K562 (cell line): Measurements from ENCODE around the gene C3orf52. TPM values are rescaled to one million over a fixed set of nuclear protein-coding genes. Genes with fewer than 3 reads are reported as not detected.

Experiments
- CHD2 ChIP-seq: IDR thresholded peaks from 2 replicates; pipeline ENCODE4 v1.6.1; 2011; ENCODE audit warnings: low read depth, low read length
- DACH1 ChIP-seq: fragments of 450-650 bp; IDR thresholded peaks from 2 replicates; pipeline ENCODE4 v1.6.1; 2018; ENCODE audit not compliant: partially characterized antibody
- HIVEP1 ChIP-seq: fragments of 250-450 bp; sonication (Bioruptor Pico); IDR thresholded peaks from 2 replicates; pipeline ENCODE4 v1.4.0; 2020; ENCODE audit warnings: mild to moderate bottlenecking
- NFRKB ChIP-seq: fragments of 450-650 bp; IDR thresholded peaks from 2 replicates; pipeline ENCODE4 v1.6.1; 2016; ENCODE audit warnings: low read depth
- NFXL1 ChIP-seq: fragments of 450-650 bp; formaldehyde crosslinking; IDR thresholded peaks from 2 replicates; pipeline ENCODE4 v1.4.0; 2021; ENCODE audit warnings: mild to moderate bottlenecking
- PML ChIP-seq: IDR thresholded peaks from 2 replicates; pipeline ENCODE4 v1.6.1; 2012; ENCODE audit warnings: low read length, inconsistent platforms
- SMC3 ChIP-seq: conservative IDR thresholded peaks from 2 replicates; pipeline ENCODE4 v1.6.1; 2011; ENCODE audit warnings: low read depth, low read length, improper control_type of control experiment; ENCODE audit not compliant: insufficient read depth
- ZNF274 ChIP-seq: IDR thresholded peaks from 2 replicates; pipeline ENCODE4 v1.6.1; 2011; ENCODE audit warnings: low read depth, mild to moderate bottlenecking, low read length, moderate library complexity, borderline replicate concordance
- polyA plus RNA-seq, 8 experiments: library from polyadenylated mRNA; depleted of rRNA in 4 of 8; stranded (reverse) in 5 of 8; unstranded in 3 of 8; fragments of >200 nt; fragmentation: Nextera tagmentation in 2 of 8; fragmentation: Illumina TruSeq in 1 of 8; extraction: Ambion mirVana in 2 of 8; extraction: Trizol in 1 of 8; gene quantifications; 2 replicates each; pipeline versions ENCODE4 v1.2.1 to v1.2.3, GENCODE V29; 2011 to 2014; ENCODE audit warnings: inconsistent platforms in 1 of 8, missing spikeins in 1 of 8
- total RNA-seq, 7 experiments: library from RNA; depleted of rRNA in 6 of 7; stranded (reverse); fragments of >200 nt in 6 of 7; fragmentation: Illumina TruSeq in 2 of 7; extraction: Trizol in 2 of 7; gene quantifications; 2 replicates each; pipeline versions ENCODE4 v1.2.1 to v1.2.3, GENCODE V29; 2011 to 2021; ENCODE audit warnings: low replicate concordance in 1 of 7
- TF ChIP-seq, protein P1 (sequence below), 2 experiments: fragments of 250-450 bp in 1 of 2; fragments of 450-650 bp in 1 of 2; sonication (Bioruptor Pico) in 1 of 2; IDR thresholded peaks; 2 replicates each; pipeline versions ENCODE4 v1.6.1 to v1.8.0; 2016 to 2021; ENCODE audit warnings: mild to moderate bottlenecking in 2 of 2, moderate library complexity in 2 of 2, missing compliant biosample characterization in 1 of 2, missing genetic modification characterization in 1 of 2
- TF ChIP-seq, protein P2 (sequence below): sonication (generic); formaldehyde crosslinking; IDR thresholded peaks from 2 replicates; pipeline ENCODE4 v1.8.0; 2022; ENCODE audit warnings: mild to moderate bottlenecking, missing genetic modification reagents
- TF ChIP-seq, protein P3 (sequence below), 2 experiments: fragments of 450-650 bp; formaldehyde crosslinking in 1 of 2; IDR thresholded peaks; 2 replicates each; pipeline versions ENCODE4 v1.4.0 to v1.6.1; 2014 to 2020; ENCODE audit warnings: mild to moderate bottlenecking in 2 of 2, borderline replicate concordance in 1 of 2, low read depth in 1 of 2
- TF ChIP-seq, protein P4 (sequence below): fragments of 450-650 bp; formaldehyde crosslinking; IDR thresholded peaks from 2 replicates; pipeline ENCODE4 v1.4.0; 2020; ENCODE audit warnings: mild to moderate bottlenecking, moderate library complexity

C3orf52 gene
- total and polyA plus RNA-seq, 9 of the 15 experiments (the other 6 are each of a cell fraction or from before 2014, with no cell fraction given): 2.8 to 6.1 (median 3.8) TPM

DNA sequence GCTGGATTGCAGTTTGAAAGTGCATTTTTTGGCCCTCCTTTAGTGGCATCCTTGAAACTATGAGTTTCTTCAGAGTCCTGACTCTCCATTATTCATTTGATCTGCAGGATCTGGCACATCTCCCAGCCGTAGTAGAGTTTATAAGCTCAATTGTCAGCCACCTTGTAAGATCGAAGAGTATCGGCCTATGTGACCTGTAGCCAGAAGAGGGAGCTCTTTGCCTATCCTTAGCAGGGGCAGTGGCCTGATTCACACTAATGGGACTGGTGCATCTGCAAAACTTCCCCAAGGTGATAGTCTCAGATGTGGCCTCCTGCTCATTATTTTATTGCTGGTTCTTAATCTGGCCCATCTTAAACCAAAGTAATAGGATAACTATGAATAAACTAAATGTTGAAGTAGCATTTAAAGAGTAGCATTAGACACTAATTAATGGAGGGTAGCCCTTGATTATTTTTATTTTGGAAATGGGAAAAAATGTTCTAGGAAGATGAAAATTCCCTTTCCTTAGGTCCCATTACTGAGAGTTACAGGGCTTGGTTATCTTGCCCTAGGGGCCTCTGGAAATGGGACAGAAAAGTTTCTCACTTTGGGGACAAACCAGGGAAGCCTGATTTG lies 25.7 kb downstream of the C3orf52 start (continued):
- TF ChIP-seq, protein P1, sequence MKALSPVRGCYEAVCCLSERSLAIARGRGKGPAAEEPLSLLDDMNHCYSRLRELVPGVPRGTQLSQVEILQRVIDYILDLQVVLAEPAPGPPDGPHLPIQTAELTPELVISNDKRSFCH (CRISPR knock-in tag; IDR thresholded peaks at IDR 0.05): no peak
- TF ChIP-seq, protein P1 (tag; IDR thresholded peaks at IDR 0.05): no peak
- no peak for TF ChIP-seq PML
- TF ChIP-seq, protein P2, sequence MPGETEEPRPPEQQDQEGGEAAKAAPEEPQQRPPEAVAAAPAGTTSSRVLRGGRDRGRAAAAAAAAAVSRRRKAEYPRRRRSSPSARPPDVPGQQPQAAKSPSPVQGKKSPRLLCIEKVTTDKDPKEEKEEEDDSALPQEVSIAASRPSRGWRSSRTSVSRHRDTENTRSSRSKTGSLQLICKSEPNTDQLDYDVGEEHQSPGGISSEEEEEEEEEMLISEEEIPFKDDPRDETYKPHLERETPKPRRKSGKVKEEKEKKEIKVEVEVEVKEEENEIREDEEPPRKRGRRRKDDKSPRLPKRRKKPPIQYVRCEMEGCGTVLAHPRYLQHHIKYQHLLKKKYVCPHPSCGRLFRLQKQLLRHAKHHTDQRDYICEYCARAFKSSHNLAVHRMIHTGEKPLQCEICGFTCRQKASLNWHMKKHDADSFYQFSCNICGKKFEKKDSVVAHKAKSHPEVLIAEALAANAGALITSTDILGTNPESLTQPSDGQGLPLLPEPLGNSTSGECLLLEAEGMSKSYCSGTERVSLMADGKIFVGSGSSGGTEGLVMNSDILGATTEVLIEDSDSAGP (CRISPR knock-in tag): no peak
- no peak for TF ChIP-seq DACH1
- TF ChIP-seq, protein P3, sequence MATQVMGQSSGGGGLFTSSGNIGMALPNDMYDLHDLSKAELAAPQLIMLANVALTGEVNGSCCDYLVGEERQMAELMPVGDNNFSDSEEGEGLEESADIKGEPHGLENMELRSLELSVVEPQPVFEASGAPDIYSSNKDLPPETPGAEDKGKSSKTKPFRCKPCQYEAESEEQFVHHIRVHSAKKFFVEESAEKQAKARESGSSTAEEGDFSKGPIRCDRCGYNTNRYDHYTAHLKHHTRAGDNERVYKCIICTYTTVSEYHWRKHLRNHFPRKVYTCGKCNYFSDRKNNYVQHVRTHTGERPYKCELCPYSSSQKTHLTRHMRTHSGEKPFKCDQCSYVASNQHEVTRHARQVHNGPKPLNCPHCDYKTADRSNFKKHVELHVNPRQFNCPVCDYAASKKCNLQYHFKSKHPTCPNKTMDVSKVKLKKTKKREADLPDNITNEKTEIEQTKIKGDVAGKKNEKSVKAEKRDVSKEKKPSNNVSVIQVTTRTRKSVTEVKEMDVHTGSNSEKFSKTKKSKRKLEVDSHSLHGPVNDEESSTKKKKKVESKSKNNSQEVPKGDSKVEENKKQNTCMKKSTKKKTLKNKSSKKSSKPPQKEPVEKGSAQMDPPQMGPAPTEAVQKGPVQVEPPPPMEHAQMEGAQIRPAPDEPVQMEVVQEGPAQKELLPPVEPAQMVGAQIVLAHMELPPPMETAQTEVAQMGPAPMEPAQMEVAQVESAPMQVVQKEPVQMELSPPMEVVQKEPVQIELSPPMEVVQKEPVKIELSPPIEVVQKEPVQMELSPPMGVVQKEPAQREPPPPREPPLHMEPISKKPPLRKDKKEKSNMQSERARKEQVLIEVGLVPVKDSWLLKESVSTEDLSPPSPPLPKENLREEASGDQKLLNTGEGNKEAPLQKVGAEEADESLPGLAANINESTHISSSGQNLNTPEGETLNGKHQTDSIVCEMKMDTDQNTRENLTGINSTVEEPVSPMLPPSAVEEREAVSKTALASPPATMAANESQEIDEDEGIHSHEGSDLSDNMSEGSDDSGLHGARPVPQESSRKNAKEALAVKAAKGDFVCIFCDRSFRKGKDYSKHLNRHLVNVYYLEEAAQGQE (IDR thresholded peaks at IDR 0.05; ENCODE audit: borderline replicate concordance): peak; percentile 36; the same call in 1 of the 2 replicates
- TF ChIP-seq, protein P3 (CRISPR knock-in tag; IDR thresholded peaks at IDR 0.05; ENCODE audit: low read depth): no peak
- no peak for TF ChIP-seq ZNF274
- peak; percentile 35; the same call in 1 of the 2 replicates for TF ChIP-seq SMC3
- no peak for TF ChIP-seq NFRKB
- TF ChIP-seq CHD2: no peak
- TF ChIP-seq NFXL1 (CRISPR knock-in tag): no peak
- TF ChIP-seq, protein P4, sequence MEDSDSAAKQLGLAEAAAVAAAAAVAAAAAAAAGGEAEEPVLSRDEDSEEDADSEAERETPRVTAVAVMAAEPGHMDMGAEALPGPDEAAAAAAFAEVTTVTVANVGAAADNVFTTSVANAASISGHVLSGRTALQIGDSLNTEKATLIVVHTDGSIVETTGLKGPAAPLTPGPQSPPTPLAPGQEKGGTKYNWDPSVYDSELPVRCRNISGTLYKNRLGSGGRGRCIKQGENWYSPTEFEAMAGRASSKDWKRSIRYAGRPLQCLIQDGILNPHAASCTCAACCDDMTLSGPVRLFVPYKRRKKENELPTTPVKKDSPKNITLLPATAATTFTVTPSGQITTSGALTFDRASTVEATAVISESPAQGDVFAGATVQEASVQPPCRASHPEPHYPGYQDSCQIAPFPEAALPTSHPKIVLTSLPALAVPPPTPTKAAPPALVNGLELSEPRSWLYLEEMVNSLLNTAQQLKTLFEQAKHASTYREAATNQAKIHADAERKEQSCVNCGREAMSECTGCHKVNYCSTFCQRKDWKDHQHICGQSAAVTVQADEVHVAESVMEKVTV: peak; percentile 32; the same call in 1 of the 2 replicates
- TF ChIP-seq HIVEP1 (CRISPR knock-in tag): no peak
